Stimulated activated naive CD8-positive, alpha-beta T cell treated with anti-CD3 and anti-CD28 coated beads, Interleukin-15, Interleukin-2, amounts not matched to agents 100 U/mL and 50 U/mL, for 24 hours (primary cell): ENCODE measurements around the gene SMAD6.

Experiments used
- ATAC-seq: fragments of 150-1000 bp; cut with Tn5 transposase; one replicate; pipeline ENCODE4 v1.10.0; 2021
- DNase-seq: peaks from one replicate; pipeline ENCODE4 v3.0.0; 2021

Gene SMAD6

DNA sequence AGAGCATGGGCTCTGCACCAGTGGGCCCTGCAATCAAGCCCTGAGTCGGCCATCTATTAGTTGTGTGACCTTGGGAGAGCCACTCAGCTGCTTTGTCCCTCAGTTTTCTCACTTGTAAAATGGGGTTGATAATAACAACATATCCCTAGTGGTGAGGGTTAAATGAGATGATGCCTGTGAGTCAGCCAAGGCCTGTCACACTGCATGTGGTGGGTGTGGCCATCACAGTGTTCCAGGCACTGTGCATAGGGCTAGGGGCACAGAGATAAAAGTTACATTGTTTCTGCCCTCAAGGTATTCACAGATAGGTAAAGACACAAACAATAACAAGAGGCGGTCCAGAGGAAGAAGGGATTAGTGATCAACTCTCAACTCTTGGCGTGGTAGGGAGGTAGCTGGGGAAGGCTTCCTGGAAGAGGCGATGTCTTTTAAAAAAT is 19.5 kb downstream of the SMAD6 start:
- DNase-seq (no peak), ATAC-seq (no peak)

DNA sequence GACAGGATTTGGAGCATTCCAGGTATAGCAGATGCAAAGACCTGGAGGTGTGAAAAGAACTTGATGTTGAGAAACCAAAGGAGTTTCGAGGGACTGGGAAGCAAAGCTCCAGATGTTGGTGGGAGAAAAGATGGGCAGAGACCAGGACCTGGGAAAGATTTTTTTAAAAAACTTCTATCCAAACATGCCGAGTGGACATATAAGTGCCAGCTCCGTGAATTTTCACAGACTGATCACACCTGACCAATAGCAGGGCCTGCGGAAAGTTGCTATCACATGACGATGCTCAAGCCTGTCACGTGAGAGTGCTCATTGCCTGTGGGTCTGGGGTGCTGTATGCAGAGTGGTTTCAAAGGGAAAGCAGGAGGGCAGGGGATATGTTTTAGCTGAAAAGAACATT is 19.9 kb downstream of the SMAD6 start:
- DNase-seq (no peak), ATAC-seq (no peak)

DNA sequence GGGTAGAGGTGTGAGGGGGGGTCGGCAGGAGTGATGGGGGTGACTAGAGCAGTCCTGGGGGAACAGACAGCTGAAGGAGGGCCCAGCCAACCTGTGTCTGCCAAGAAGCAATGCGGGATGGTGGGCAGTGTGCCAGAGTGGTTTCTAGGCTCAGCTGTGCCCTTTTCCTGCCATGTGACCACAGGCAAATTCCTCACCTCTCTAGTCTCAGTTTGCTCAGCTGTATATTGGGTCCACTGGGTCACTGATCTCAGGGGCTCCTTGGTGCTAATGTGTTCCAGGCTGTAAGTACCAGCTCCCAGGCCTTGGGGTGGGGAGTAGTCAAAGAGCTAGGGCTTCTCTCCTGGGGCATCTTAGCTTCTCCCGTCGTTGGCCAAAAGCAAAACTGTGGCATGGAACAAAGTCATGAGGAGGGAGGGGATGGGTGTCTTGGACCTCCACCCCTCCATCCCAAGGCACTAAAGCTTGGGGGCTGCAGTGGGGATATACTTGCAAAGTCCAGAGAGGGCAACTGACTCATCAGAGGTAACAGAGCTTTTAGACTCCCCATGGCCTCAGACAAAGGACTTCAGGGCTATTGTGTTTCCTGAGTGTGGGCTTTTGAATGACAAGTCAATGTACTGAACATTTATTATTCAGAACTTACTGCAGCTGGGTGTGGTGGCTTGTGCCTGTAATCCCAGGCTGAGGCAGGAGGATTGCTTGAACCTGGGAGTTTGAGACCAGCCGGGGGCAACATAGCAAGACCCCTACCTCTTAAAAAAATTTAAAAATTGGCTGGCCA is 20.9 kb downstream of the SMAD6 start:
- DNase-seq: no peak

DNA sequence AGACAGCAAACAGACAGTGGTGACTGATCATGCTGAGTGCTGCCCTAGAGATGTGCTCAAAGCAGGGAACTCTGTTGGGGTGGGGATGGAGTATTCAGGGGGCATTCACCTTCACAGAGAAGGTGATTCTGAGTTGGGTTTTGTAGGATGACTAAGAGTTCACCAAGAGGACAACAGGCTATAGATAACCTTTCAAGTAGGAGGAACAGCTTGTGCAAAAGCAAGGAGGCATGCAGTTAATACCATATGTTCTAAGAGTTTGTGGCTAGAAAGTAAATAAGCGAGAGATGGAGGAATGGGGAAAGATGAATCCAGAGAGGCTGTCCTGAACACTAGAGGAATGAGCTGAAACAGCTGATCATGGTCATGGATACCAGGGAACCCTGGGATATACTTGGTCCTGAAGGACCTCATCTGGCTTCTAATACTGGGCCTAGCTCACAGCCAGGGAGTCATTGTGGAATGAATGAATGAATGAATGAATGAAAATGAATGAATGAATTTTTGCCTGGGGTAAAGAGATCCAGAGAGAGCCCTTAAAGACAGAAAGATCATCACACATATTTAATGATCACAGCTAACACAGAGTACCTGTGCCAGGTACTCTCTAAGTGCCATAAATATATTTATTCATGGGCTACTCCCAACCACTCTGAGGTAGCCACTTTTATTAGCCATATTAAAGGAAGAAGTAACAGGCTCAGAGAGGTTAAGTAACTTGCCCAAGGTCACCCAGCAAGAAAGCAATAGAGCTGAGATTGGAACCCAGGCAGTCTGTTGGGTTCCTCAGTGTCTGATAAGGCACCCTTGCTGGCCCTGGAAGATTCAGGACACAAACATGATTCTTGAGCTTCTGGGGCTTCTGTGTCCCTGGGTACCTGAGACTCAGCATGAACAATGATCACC is 22.0 kb downstream of the SMAD6 start:
- no peak for DNase-seq

More for the DNA sequence above, 20.9 kb downstream of the SMAD6 start:
- no peak for ATAC-seq

DNA sequence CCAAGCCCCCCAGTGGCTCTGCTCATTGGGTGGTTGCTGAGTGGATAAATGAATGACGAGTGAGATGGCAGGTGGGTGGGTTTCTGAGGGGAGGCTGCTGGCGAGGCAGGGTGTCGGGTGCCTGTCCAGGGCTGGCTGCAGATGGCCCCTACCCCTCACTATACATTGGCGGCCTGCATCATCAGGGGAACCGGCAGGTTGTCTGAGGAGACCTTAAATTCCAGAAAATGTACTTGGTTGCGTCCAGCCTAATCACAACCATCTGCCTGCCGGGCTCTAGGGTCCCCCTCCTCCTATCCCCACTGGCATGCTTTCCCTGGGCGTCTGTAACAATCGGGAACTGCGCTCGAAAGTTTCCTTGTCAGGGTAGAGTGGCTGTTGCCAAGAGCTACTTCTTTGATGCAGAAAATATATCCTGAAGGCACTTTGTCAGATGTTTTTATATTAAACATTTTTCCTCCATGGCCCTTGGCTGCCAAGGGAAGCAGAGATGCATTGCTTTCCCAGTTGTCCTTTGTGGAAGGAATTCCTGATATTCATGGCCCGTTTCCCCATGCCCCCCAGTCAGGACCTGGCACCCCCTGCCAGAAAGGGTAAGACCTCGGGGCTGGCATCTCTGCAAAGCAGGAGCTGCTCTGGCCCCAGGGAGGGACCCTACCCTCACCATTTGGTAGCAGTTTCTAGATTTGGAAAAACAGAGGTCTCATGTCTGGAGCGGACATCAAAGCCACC is 22.9 kb downstream of the SMAD6 start:
- DNase-seq (no peak), ATAC-seq (no peak)

More for the DNA sequence above, 22.0 kb downstream of the SMAD6 start:
- ATAC-seq: no peak

DNA sequence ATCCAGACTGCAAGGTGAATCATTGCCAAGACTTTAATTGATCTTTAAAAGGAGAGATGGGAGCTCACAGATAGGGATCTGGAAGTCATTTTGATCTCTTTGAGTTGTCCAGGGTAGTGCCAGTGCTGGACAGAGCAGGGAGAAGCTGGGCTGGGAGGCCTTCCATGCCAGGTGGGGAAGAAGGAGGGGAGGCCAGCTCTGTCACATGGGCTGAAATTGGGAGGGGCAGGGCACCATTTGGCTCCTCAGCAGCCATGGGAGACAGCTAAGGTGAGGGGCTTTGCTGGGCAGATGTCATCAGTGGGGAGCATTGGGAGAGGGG is 23.4 kb downstream of the SMAD6 start:
- no peak for DNase-seq
- ATAC-seq: no peak

DNA sequence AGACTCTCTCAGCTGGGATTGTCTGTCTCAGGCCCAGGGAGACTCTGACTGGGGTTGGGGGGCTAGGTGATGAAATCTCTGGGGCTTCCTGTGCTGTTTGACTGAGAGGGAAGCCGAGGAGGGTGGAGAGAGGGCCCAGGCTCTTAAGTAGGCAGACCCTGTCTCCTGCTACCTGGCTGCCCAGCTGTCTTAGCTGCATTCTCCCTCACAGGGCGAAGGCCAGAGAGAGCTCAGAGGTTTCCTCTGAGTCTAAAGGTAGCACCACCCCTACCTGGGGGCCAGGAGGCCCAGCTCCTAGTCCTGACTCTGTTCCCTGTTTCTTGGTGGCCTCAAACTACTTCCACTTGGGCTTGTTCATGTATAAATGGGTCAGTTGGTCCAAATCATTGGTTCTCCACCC is 24.4 kb downstream of the SMAD6 start:
- DNase-seq (no peak), ATAC-seq (no peak)

DNA sequence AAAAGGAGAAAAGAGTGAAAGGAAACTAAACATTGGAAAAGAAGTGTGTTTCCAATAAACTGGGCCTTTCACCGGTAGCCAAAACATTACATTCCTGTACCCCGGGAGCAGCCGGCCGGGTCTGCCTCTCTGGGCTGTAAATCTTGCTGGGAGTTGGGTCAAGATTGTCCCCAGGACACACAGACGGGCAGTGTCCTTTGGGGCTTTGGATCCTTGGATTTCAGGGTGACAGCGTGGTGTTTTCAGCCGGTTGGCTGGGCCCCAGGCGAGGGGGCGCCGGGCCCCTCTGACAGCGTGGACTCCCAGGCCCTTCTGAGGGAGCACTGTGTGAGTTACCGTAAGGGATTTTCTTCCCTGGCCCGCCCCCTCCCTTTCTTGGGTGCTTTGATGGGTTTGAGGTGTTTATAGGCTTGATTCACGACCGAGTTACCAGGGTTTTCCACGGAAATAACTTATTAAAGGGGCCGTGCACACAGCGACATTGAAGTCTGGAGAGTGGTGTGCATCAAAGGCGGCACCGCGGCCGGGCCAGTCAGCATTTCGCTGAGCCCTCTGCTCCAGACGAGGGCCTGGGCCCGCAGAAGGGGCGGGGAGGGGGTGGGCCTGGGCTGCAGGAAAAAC is 27.4 kb downstream of the SMAD6 start:
- no peak for ATAC-seq
- no peak for DNase-seq

DNA sequence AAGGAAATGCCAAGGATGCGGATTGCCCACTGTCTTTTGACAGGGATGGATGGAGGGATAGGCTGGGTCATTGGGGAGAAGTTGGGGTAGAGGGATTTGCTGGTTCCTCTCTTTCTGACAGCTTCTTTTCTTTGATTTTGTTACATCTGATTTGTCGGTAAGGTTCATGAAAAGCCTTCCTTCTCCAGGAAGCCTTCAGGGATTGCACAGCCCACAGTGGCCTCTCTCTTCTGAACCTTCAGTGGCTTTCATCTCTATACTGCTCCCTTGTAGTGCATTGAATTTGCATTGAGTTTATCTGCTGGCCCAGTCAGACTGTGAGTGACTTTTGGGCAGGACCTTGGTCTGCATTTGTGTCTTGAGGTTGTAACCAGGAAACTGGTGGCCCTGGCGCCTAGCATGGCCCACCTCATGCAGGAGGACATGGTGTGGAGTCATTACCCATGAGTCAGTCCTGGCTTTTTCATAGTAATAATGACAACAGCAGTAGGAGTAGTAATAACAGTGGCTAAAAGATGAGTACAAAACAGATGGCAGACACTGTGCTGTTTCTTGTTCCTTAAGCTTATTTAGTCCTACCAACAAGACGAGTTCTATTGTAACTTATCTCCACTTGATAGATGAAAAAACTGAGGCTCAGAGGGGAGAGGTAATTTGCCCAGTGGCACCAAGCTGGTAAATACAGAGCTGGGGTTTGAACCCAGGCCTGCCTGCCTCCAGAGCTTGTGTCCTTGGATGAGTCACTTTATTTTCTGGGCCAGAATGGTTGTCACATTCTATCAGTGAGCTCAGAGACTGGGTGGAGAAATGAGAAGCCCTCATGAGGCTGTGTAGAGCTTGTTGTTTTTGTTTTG is 28.4 kb downstream of the SMAD6 start:
- ATAC-seq (no peak), DNase-seq (no peak)

DNA sequence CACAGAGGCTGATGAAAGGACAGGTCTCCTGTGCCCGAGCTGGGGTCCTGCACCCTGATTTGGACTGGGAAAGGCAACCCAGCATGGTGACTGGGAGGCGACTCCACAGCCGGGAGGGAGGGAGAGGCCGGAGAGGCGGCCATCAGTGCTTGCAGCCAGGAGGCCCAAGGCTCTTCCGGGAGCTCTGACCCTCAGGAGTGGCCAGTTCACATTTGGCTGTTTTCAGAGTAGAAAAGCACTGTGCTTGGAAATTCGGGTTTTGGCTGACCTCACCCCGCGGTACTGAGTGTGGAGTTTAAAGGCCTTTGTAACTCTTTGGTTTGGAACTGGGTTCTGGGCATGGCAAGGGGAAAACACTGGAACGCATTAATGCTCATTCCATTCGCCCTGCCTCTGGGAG is 31.9 kb downstream of the SMAD6 start:
- ATAC-seq (no peak), DNase-seq (no peak)

DNA sequence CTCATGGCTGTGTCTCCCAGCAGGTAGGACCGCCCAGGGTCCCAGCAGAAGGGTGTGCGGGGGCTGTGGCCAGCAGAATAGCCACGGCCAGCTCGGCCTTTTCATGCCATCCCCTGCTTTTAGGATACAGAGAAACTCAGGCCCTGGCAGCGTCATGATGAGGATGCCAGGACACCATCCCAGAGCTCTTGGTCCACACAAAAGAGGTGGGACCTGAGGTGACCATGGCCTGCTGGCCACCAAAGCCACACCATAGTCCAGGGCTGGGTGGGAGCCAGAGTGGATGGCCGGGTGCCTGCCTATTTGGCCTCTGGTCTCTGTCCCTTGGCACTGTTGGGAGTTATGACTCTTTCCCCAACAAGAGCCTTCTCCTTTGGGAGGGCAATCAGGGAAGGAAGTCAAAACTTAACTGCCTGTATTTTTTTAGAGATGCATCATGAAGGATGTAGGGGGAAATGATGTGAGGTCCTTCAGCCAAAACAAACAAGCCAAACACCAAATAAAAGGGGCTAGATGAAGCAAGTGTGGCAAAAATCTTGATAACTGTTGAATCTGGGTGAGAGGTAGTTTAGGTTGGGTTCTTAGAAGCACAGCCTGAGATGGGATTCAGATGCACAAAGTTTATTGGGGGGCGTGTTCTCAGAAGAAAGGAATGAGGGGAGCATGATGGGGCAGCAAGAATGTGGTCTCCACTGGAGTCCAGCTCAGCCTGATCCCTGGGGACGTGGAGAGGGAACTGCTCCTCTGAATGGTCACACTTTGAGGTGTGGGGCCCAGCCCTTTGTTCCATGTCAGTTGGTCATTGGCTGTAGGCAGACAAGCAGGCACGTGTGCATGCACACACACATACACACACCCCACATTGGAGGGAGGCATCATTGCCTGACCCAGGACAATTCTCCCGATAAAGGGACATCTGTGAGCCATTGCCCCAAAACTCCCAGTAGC is 33.2 kb downstream of the SMAD6 start:
- DNase-seq: no peak
- no peak for ATAC-seq

DNA sequence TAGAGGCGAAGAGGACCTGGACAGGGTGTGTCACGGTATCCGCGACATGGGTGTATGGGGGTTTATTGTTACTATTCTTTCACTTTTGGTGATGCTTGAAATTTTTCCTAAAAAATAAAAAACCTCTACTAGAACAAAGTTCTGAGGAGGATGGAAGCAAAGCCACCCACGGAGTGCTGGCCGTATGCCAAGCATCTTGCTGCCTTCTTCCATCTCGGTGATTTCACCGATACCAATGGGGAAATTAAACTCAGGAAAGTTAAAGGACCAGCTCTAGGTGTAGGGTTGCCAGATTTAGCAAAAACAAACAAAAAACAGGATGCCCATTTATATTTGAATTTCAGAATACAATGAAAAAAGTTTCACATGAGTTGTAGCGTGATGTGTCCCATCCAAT is 33.9 kb downstream of the SMAD6 start:
- DNase-seq: no peak
- ATAC-seq: no peak

DNA sequence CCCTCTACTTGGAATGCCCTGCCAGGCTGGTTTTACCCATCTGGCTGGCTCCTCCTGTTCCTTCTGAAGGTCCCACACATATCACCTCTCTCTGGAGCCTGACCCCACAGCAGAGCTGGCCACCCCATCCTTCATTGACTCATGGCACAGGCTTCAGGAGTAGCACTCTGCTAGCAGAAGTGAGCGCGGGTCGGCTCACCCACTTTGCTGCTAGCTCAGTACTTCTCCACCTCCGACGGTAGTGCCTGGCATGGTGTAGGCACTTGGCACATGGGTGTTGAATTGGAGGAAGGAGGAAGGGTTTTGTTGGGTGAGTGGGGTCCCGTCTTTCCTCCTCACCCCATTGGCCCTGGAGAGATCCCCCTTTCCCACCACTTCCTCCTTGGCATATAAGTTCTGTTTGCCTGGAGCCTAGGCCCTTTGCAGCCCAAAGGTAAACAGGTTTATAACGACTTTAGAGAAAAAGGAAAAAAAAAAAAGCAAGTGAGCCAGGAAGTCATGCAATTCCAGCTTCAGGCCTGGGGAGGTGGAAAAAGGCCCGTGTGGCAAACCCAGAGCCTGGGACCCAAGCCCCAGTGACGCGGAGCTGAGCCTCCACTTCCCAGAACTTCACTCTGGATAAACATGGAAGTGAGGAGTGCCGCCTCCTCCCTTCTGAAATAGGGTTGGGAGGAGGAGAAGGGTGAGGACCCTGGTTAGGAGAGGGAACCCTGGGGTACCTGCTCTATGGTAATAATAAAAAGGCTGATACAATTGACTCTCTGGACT is 35.4 kb downstream of the SMAD6 start:
- ATAC-seq: no peak
- DNase-seq: no peak

DNA sequence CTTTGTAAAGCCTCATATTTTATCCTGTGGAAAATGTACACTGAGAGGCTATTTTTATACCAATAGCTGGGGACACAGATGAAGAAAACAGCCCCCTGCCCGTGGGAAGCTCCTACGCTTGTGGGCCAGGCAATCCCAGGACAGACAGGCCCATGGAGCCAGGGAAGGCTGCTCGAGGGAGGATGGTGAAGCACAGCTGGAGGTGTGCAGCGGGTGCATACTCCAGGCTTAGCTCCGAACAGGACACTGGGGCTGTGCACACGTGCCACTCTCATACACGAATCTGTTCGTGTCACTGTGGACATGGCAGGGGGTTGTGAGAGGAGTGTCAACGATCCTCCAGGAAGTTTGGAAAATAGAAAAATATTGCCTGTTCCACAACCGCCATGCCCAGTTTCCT is 36.1 kb downstream of the SMAD6 start:
- DNase-seq (no peak), ATAC-seq (no peak)

DNA sequence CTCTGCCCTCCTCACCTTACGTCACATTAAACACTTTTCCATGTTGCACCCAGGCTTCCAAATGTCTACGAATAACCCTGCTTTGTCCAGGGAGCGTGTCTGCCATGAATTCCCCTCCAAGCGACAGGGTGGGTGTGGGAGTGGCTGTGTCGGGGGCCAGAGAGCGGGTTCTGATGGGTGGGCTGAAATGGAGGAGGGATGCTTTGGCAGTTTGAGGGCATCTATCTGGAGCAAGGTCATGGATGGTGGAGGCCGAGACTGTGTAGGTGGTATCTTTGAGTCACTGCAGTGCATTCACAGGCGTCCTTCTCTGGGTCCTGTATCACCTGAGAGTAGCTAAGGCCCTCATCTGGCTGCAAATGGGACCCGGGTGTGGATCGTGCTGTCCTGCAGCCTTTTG is 36.6 kb downstream of the SMAD6 start:
- ATAC-seq (no peak), DNase-seq (no peak)

DNA sequence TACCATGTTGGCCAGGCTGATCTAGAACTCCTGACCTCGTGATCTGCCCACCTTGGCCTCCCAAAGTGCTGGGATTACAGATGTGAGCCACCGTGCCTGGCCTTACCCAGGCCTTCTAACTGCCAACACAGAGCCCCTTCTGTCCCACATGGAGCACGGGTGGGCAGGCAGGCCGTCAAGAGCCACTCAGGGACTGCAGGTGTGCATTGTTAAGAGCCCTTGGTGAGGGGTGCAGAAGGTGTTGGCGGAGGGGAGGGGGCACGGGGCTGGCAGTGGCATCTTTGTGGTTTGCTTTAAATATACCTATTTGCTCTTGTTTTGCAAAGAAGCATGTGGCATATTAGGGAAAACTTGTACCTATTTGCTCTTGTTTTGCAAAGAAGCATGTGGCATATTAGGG is 37.3 kb downstream of the SMAD6 start:
- ATAC-seq: no peak
- DNase-seq: no peak

DNA sequence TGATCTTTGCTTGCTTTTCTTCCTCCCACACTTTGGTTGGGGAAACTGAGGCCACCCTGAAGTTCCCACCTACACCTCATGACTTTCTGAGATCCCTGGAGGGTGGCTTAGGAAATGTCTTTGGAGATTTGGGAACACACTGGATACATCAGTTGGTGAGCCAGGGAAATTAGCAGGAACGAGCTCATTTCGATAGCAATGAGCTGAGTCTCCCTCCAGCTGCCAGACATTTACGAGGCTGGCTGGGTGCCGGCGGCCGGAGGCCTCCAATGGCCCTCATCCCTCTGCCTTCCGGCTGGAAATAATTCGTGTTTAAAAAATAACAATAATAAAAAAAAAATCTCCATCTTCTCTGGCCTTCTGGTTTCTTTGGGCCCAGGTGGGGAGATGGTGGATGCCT is 38.8 kb downstream of the SMAD6 start:
- DNase-seq (no peak), ATAC-seq (no peak)

DNA sequence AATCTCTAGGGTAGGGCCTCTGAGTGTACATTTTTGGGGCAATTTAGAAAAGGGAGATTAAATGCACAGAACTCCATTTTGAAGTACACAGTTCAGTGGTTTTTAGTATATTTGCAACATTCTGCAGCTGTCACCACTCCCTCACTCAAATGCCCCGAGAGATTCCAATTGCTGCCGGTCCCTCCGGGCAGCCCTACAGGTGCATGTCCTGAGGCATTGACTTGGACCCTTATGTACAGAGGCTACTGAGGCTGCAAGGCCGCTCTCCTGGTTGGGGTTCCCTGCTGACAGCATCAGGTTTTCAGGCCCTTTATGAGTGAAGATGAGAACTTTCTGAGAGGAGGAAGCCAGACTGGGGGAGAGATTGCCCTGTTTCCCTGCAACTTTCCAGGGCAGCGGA is 39.6 kb downstream of the SMAD6 start:
- ATAC-seq (no peak), DNase-seq (no peak)

DNA sequence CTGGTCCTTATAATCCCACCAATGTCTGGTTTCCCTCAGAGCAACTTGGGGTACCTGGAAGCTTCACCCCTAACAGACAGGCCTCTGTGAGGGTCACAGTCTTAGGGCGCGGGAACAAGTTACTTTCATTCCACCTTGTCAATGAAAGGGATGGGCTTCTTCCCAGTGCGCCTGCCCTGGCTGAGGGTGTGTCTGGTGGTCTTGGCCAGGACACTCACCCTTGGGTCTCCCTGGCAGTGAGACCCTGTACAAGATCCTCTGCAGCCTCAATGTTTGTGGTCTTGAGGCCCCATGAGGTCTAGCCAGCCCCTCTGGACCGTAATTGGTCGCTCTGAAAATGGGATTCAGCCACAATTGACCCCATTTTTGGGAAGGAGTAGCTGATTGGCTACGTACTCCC is 40.2 kb downstream of the SMAD6 start:
- ATAC-seq (no peak), DNase-seq (no peak)

DNA sequence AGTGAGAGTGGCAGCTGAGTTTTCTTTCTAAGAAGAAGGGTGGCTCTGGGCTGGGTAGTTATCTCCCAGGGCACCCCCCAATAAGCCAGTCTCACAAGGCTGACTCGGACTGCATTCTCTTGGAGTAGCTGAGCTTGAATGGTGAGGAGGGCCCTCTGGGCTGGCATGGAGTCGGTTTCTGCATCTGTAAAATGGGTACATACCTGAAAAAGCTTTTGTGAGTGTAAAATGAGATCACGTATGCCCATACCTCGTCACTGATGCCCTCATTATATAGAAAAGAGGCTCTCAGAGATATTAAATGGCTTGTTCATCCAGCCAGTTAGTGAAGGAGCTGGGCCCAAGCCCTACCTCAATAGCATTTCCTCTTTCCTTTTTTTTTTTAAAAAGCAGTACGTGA is 41.2 kb downstream of the SMAD6 start:
- DNase-seq (no peak), ATAC-seq (no peak)
